ENCODE data around the gene UBE2S. TPM values are rescaled to one million over a fixed set of nuclear protein-coding genes. Genes with fewer than 3 reads are reported as not detected.

UBE2S gene
- total RNA-seq, 1 experiment from 2014 or later = 291 TPM

DNA sequence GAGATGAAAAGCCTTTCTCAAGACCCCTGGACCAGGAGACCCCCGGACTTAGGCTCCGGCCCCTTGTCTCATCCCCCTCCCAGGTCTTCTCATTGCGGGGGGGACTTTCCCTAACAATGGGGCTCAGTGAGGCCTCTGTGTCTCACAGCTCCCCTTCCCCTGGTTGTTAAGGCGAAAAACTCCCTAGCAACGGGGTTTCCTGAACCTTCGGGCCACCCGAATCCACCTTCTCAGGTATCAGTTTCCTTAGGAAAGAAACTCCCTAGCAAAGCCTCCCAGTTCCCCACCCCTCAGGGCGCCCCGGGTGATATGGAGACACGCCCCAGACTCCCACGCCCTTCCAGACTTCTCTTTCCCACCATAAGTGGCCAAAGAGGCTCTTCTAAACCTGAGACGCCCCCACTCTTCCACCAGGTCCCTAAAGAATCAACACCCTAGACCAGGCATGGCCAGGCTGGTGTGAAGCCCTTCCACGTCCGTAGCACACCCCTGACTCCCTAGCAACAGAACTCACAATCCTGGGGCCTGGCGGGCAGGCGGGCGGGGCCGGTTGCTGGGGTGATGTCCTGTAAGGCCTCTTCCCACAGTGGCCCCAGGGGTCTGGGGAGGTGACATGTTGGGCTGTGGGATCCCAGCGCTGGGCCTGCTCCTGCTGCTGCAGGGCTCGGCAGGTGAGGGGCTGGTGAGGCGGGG, 31.2 kb downstream of the UBE2S start, which contains the start of gene TMEM190:
Gene TMEM190, plus strand, starts transcription at position 586 of the 693 bp plus-strand sequence. Its CDS starts 28 bp downstream, at position 614.
- no peaks in the 10 kb centered on the region for H3K36me3 ChIP-seq (ENCODE audit: insufficient read depth, low read length)
- no peaks in the 10 kb centered on the region for H3K9me2 ChIP-seq (replicated peaks; ENCODE audit: insufficient read depth, low read length)
- no peaks in the 10 kb centered on the region for H3K9me3 ChIP-seq (ENCODE audit: low read length)
- no peaks in the 10 kb centered on the region for H3K79me2 ChIP-seq (ENCODE audit: low read length)
- no peak within 1 kb of the TSS for H3K4me2 ChIP-seq (ENCODE audit: low read depth, low read length, poor library complexity, severe bottlenecking)
- H3K9ac ChIP-seq (ENCODE audit: low read length) = no peak within 1 kb of the TSS
- no peak within 1 kb of the TSS for H3K4me3 ChIP-seq (ENCODE audit: low read length)
- no peak within 1 kb of the TSS for H3K27ac ChIP-seq (ENCODE audit: low read length)
- peaks cover 19% of the 10 kb centered on the region; the same call in 1 of the 2 replicates for H4K20me1 ChIP-seq (ENCODE audit: insufficient read depth, low read depth, low read length)
- no peaks in the 10 kb centered on the region for H3K27me3 ChIP-seq (ENCODE audit: low read length)
- no peak within 1 kb of the TSS for H2AFZ ChIP-seq (ENCODE audit: low read length)
- peaks cover 12% of the 10 kb centered on the region for H3K4me1 ChIP-seq (ENCODE audit: low read length)
- DNase-seq = no peak

DNA sequence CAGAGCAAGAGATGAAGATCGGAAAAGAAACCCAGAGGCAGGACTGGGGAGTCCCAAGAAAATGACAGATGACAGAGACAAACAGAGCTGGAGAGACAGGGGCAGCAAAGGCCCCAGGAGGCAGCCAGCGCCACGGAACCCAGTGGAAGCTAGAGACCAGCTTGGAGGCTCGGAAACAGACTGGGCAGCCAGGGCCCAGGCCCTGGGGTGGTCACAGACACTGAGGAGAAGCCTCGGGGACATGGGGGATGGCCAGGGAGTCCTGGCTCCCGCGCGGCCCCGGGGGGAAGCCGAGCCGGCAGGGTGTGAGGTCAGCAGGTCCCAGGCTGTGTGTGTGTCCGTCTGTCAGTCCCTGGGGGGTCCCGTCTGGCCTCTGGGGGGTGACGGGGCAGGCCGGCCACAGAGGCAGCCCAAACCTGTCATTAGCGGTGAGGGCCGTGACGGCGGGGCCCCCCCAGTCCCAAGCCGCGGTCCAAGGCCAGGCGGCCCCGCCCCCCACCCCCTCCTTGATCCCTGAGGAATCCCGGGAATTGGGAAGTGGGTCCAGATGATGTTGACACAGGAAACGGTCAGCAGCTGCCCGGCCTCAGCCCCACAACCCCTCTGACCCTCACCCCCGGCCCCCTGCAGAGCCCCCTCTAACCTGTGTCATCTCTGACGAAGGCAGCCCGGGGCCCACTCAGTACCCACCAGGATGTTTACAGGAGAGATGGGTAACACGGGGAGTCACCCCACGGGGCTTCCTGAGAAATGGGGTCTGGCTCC, 33.4 kb downstream of the UBE2S start:
- H3K4me1 ChIP-seq (ENCODE audit: low read length) = peaks cover 12% of the 10 kb centered on the region
- no peaks in the 10 kb centered on the region for H3K27me3 ChIP-seq (ENCODE audit: low read length)
- peaks cover 15% of the 10 kb centered on the region; the same call in 1 of the 2 replicates for H4K20me1 ChIP-seq (ENCODE audit: insufficient read depth, low read depth, low read length)
- no peaks in the 10 kb centered on the region for H3K9me2 ChIP-seq (replicated peaks; ENCODE audit: insufficient read depth, low read length)
- H3K9me3 ChIP-seq (ENCODE audit: low read length) = no peaks in the 10 kb centered on the region
- no peaks in the 10 kb centered on the region for H3K36me3 ChIP-seq (ENCODE audit: insufficient read depth, low read length)
- no peaks in the 10 kb centered on the region for H3K79me2 ChIP-seq (ENCODE audit: low read length)
- no peak overlapping the region for H3K27ac ChIP-seq (ENCODE audit: low read length)
- no peak overlapping the region for H3K4me3 ChIP-seq (ENCODE audit: low read length)
- H3K9ac ChIP-seq (ENCODE audit: low read length) = no peak overlapping the region
- H3K4me2 ChIP-seq (ENCODE audit: low read depth, low read length, poor library complexity, severe bottlenecking) = no peak overlapping the region
- no peak for DNase-seq
- H2AFZ ChIP-seq (ENCODE audit: low read length) = no peak overlapping the region

DNA sequence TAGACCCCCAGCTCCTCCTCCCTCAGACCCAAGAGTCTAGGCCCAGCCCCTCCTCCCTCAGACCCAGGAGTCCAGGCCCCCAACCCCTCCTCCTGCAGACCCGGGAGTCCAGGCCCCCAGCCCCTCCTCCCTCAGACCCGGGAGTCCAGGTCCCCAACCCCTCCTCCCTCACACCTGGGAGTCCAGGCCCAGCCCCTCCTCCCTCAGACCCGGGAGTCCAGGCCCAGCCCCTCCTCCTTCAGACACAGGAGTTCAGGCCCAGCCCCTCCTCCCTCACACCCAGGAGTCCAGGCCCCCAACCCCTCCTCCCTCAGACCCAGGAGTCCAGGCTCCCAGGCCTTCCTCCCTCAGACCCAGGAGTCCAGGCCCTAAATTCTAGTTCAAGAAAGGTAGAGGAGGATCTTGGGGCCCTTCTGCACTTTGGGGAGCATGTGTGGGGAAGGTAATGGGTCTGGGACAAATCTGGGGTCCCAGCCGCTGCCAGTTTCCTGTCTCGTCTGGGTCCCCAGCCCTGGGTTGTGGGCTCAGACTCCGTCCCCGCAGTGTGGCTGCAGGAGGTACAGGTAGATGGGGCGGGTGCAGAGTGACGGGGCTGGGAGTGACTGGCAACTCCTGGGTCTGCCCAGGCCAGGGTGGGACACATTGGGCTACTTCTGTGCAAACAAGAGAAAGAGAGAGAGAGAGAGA, 34.1 kb downstream of the UBE2S start:
- Histone ChIP-seq H3K9me2 (replicated peaks; ENCODE audit: insufficient read depth, low read length) (no peaks in the 10 kb centered on the region), H3K27ac (ENCODE audit: low read length) (no peak overlapping the region), H3K4me2 (ENCODE audit: low read depth, low read length, poor library complexity, severe bottlenecking) (no peak overlapping the region), H3K4me3 (ENCODE audit: low read length) (no peak overlapping the region), H3K36me3 (ENCODE audit: insufficient read depth, low read length) (no peaks in the 10 kb centered on the region), H3K79me2 (ENCODE audit: low read length) (no peaks in the 10 kb centered on the region), H2AFZ (ENCODE audit: low read length) (no peak overlapping the region), H3K27me3 (ENCODE audit: low read length) (no peaks in the 10 kb centered on the region), H4K20me1 (ENCODE audit: insufficient read depth, low read depth, low read length) (peaks cover 8% of the 10 kb centered on the region; the same call in 1 of the 2 replicates), H3K9ac (ENCODE audit: low read length) (no peak overlapping the region), H3K9me3 (ENCODE audit: low read length) (no peaks in the 10 kb centered on the region), H3K4me1 (ENCODE audit: low read length) (peaks cover 11% of the 10 kb centered on the region)
- peak; percentile 51 for DNase-seq

DNA sequence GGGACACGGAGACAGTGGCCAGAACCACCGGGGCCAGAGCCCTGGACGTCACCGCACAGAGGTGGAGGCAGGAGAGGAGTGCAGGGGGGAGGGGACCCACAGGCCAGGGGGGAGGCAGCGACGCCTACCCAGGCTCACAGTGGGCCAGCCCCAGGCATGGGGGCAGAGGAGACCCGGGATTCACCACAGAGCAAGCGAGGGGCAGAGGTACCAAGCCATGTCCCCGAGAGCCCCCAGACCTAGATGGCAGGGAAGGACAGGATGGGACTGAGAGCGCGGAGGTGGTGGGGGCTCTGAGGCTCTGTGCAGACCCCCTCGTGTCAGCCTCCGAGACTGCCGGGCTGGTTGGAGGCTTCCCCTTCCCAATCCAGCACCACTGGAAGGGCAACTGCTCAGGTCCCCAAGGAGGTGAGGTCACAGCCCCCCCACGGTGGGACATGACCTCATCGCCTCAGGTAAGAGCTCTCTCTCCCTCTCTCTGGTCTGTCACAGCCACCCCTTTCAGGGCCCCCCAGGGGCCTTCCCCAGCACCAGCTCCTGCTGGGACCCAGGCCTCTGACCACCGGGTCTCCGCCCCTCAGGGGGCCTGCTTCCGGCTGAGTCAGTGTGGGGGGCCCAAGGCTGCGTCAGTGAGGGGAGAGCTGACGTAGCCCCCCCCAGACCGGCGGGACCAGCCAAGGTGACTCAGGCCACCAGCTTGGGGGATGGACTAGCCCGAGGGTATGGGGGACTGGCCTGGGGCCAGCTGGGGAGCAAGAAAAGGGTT, 35.1 kb downstream of the UBE2S start:
- no peaks in the 10 kb centered on the region for H3K9me2 ChIP-seq (replicated peaks; ENCODE audit: insufficient read depth, low read length)
- no peaks in the 10 kb centered on the region for H3K79me2 ChIP-seq (ENCODE audit: low read length)
- H4K20me1 ChIP-seq (ENCODE audit: insufficient read depth, low read depth, low read length) = peaks cover 1% of the 10 kb centered on the region; the same call in 1 of the 2 replicates
- H3K4me3 ChIP-seq (ENCODE audit: low read length) = no peak overlapping the region
- H3K36me3 ChIP-seq (ENCODE audit: insufficient read depth, low read length) = no peaks in the 10 kb centered on the region
- H3K4me1 ChIP-seq (ENCODE audit: low read length) = peaks cover 1% of the 10 kb centered on the region
- no peak overlapping the region for H3K4me2 ChIP-seq (ENCODE audit: low read depth, low read length, poor library complexity, severe bottlenecking)
- no peaks in the 10 kb centered on the region for H3K9me3 ChIP-seq (ENCODE audit: low read length)
- no peak overlapping the region for H3K27ac ChIP-seq (ENCODE audit: low read length)
- H2AFZ ChIP-seq (ENCODE audit: low read length) = no peak overlapping the region
- no peak overlapping the region for H3K9ac ChIP-seq (ENCODE audit: low read length)
- DNase-seq = no peak
- H3K27me3 ChIP-seq (ENCODE audit: low read length) = no peaks in the 10 kb centered on the region

DNA sequence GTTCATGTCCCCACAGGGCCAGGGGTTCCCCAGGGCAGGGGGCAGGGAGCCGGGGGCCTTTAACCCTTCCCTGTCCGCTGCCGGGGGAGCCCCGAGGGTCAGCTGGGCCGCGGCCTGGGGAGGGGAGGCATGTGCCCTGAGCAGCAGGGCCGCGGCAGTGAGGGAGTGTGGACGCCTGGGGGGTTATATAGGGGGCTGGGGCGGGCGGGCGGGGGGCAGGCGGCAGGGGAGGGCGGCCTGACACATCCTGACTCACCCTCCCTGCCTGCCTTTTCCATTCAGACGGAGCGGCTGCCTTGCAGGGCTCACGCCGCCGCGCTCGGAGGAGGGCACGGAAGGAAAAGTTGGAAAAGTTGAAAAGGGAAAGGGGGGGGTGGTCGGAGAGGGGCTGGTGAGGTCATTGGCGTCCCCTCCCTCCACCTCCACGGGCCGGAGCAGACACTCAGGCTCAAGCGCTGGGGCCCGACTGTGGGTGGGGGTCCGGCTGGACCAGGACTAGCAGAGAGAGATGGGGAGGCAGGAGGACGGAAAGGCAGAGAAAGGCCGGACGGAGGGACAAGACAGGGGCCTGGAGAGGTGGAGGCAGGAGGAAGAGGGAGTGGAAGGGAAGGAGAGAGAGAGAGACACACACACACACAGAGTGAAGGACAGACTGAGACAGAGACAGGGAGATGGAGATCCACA, 37.1 kb downstream of the UBE2S start, which contains the start of gene IL11:
Gene IL11, minus strand, starts transcription at position 159 of the 684 bp plus-strand sequence. Its CDS starts 153 bp downstream, at position 6.
- no peaks in the 10 kb centered on the region; the same call in 1 of the 2 replicates for H4K20me1 ChIP-seq (ENCODE audit: insufficient read depth, low read depth, low read length)
- no peaks in the 10 kb centered on the region for H3K27me3 ChIP-seq (ENCODE audit: low read length)
- no peak within 1 kb of the TSS for H3K27ac ChIP-seq (ENCODE audit: low read length)
- no peaks in the 10 kb centered on the region for H3K36me3 ChIP-seq (ENCODE audit: insufficient read depth, low read length)
- H3K79me2 ChIP-seq (ENCODE audit: low read length) = no peaks in the 10 kb centered on the region
- H3K9me2 ChIP-seq (replicated peaks; ENCODE audit: insufficient read depth, low read length) = no peaks in the 10 kb centered on the region
- H3K9me3 ChIP-seq (ENCODE audit: low read length) = no peaks in the 10 kb centered on the region
- H3K4me2 ChIP-seq (ENCODE audit: low read depth, low read length, poor library complexity, severe bottlenecking) = no peak within 1 kb of the TSS
- H3K9ac ChIP-seq (ENCODE audit: low read length) = no peak within 1 kb of the TSS
- no peaks in the 10 kb centered on the region for H3K4me1 ChIP-seq (ENCODE audit: low read length)
- no peak for DNase-seq
- no peak within 1 kb of the TSS for H2AFZ ChIP-seq (ENCODE audit: low read length)
- no peak within 1 kb of the TSS for H3K4me3 ChIP-seq (ENCODE audit: low read length)

DNA sequence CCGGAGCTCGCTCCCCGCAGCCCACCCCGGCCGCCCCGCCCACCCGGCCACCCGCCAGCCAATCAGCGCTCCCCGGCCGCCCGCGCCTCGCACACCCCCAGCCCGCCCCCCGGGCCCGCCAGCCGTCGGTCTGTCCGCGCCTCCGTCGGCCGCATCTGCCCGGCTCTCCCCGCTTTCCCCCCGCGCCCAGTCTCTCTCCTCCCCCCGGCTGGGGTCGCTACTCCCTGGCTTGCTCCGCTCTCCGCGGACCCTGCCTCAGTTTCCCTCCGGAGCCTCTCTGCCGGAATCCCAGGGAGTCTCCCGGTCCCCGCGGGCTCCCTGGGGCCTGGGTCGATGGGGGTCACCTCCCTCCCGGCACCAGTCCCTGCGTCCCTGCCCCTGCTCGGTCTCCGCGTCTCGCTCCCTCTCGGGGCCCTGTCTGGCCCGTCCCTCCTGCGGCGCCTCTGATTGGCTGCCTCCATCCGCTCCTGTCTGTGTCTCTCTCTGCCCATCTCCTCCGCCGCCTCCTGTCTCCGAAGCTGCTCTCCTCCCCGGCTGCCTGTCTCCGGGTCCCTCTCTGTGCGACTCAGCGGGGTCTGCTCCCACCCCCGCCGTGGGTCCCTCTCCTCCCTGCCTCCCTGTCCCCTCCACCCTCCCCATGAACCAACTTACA, 37.8 kb downstream of the UBE2S start:
- Histone ChIP-seq H4K20me1 (ENCODE audit: insufficient read depth, low read depth, low read length) (no peaks in the 10 kb centered on the region; the same call in 1 of the 2 replicates), H3K9ac (ENCODE audit: low read length) (no peak overlapping the region), H3K9me2 (replicated peaks; ENCODE audit: insufficient read depth, low read length) (no peaks in the 10 kb centered on the region), H2AFZ (ENCODE audit: low read length) (no peak overlapping the region), H3K36me3 (ENCODE audit: insufficient read depth, low read length) (no peaks in the 10 kb centered on the region), H3K4me2 (ENCODE audit: low read depth, low read length, poor library complexity, severe bottlenecking) (no peak overlapping the region), H3K9me3 (ENCODE audit: low read length) (no peaks in the 10 kb centered on the region), H3K4me3 (ENCODE audit: low read length) (no peak overlapping the region), H3K27me3 (ENCODE audit: low read length) (no peaks in the 10 kb centered on the region), H3K4me1 (ENCODE audit: low read length) (no peaks in the 10 kb centered on the region), H3K79me2 (ENCODE audit: low read length) (no peaks in the 10 kb centered on the region), H3K27ac (ENCODE audit: low read length) (no peak overlapping the region)
- peak; percentile 63 for DNase-seq

All from Karpas-422 (cell line).